ENCODE data around the gene RAB25.

The RAB25 gene

DNA sequence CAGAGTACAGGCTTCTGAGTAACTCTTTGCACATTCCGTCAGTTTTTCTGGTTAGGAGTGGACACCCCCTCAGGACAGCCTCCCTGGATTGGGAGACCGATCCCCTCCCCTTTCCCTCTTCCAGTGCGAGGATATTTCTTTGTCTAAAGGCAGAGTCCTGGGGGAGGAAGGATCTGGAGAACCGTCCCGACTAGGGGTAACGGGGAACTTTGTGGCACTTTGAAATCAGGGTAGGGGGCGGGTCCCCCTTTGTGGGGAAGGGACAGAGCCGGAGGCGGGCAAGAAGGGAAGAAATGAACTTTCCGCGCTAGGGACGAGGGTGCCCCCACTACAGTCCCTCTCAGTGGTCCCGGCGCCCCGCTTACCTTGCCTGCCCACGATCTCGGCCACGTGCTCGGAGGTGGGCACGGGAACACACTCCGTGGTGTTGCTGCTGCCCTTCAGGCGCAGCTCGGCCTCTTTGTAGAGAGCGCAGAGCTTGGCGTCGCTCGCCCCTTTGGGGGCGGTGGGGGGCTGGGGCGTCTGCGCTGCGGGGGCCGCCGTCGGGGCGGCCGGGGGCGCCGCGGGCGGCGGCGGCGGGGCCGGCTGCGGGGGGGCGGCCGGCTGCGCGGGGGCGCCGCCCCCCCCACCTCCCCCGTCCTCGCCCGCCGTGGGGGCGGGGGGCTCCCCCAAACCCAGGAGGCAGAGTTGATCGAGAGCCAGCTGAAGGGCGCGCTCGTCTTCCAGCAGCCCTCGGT, 20.4 kb downstream of the RAB25 start:
- peak in 2 of 3 experiments; percentile 33 to 56 for DNase-seq

DNA sequence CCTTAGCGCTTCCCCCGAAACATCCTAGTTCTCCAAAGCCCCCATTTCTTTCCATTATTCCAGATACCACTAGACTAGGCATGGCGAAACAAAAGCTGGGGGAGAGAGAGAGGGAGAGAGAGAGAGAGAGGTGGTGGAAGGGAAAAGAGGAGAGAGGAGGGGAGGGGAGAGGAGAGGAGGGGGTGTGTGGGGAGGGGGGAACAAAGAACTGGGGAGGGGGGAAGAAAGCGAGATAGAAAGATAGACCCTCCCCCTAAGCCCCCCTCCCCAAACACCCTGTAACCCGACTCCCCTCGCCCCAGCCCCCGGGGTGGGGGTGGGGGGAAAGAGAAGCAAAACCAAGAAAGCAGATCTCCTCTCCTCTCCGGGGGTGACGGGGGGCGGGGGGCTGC, 21.0 kb downstream of the RAB25 start:
- peak in 2 of 3 experiments; percentile 61 to 76 for DNase-seq

DNA sequence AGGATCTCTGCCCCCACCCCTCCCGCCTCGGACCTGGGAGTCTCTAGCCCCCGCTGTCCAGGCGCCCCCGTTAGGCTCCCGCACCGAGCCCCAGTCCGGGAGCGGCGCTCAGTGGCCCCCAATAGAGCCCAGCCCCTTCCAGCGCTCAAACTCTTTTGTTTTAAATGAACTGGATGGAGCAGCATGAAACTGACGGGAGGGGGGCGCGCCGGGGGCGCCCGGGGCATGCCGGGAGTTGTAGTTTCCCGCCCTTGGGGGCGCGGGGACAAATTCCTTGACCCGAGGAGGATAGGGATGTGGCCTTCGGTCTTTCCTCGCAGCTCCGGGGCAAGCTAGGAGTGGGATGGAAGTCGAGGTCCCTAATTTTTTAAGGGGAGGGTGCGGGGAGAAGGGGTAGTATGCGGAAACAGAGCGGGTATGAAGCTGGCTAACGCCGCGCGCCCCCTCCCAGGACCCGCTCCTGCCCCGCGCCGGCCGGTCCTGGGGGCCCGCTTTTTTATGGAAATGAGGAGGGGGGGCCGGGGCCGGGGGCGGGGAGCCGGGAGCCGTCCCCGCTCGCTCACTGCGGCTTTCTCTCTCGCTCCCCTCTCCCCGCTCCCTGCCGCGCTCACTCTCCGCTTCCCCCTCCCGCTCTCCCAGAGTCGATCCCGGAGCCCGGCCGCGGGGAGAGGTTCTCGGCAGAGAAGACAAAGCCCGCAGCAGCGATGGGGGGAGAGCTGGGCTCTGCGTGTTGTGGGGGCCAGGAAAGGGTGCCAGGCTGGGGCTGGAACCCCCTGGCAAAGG, 21.5 kb downstream of the RAB25 start, which contains the start of gene MEX3A:
TSS of gene MEX3A (minus strand) at position 157 of the 783 bp plus-strand sequence. CDS start 467 bp downstream, outside the sequence.
- DNase-seq, result peak; percentile 89 to 94 (median 93)

DNA sequence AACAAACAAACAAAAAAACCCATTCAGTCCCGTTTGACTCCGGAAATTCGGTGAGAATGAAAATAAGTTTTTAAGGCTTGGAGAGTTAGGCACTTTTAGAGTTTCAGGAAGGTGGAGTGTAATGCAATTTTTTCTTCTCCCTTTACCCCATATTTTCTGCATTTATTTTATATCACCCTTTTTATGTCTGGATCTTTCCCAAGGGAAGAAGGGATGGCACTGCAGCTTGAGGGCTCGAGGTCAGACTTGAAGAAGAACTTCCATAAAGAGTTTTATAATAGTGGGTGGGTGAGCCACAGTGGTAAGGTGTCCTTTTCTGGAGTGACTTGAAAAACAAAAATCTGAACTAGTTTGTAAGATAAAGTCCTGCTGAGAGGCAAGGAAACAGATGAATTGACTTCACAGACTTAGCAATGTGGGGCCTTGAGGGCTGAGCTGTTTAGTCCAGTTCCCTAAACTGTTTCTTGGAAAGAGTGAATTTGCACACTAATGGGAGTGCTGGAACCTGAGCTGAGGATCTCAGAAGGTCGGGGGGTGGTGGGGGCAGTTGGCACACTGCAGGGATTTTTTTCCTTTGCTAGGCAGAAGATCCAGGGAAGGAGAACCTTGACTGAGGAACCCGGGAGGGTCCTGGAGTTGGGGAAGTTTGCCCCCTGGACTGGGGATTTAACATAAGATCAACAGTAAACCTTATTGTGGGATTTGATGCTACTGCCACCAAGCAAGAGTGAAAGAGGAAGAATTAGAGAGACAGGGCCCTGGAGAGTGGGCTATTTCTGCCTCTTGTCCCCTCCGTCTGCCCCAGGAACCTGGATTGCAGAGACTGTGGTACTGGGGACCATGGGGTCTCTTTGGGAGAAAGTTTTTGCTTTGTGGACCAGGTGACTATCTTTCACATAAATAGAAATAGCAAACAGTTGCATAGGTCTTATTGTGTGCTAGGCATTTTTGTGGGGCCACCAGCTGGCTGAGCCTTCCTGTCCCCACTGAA, 23.1 kb downstream of the RAB25 start:
- DNase-seq, result no peak

DNA sequence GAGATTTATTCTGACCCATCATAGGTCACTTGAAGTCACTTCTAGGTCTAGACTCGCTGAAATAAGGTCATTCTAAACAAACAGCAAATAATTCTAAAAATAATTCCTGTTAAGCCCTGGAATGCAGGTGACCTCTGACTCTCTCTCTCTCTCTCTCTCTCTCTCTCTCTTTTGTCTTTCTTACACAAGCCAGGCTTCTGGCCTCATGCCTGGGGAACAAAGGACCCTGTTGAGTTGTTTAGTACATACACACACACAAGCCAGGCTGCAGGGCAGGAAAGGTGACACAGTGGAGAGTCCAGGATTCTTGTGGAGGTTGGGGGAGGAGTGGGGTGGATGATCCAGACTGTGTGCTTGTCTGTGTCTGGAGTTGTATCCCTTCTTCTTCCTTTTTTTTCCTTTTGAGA, 25.3 kb downstream of the RAB25 start:
- no peak for DNase-seq

DNA sequence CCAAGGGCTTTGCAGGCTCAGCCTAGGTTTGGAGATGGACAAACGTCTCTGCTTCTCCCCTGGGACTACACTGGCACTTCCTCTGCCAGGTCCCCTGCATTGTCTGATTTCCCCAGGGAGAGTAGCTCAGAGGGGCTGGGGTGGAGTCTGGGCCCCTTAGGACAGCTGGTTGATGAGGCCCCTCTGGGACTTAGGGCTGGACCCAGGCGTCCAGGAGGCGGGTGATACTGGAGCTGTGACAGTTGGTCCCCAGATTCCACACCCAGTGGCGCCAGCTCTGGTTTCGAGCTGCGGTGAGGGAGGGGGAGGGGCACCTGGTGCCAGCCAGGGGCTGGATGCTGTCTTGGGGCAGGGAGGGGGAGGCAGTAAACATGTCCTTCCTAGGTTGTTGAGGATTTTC, 28.7 kb downstream of the RAB25 start:
- no peak for DNase-seq

DNA sequence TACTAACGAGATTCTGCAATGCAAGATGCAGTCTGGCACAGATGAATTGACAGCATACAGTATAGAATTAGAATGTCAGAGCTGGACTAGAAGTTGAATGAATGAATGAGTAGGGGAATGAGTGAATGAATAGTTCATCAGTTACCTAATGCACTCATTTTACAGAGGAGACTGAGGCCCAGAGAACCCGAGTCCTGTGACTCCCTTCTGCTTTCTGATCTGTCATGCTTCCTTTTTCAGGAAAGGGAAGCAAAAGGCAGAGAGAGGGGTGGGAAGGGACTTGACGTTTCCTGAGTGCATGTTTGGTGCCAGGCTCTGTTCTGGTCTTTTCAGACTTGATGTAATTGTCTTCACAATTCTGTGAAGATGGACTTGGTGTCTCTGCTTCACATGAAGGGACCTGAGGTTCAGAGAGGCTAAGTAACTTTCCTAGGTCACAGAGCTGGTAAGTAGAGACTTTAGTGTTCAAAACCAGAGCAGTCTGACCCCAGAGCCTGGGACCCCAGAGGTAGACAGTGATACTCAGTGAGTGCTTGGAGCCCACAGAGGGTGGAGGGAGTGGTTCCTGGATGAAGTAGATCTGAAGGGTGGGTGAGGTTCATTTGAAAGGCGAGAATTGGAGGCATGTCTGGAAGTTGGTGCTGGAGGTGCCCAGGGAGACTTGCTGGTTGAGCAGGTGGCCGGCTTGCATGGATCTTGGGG, 29.3 kb downstream of the RAB25 start:
- DNase-seq, result no peak

DNA sequence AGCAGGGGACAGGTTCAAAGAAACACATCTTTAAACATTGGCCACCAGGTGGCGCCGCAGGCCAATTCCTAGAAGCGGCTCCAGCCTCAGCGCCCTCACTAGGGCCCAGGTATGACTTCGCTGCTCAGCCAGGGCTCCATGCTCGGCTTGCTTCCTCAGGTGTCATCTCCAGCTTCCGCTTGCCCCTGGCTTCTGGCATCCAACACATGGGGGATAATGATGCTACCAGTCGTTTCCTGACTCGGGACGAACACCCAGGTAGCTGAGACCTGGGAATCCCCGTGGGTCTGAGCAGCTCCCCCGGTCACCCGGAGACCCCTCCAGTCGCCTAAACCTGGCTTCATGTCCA, 29.9 kb downstream of the RAB25 start:
- peak; percentile 70 to 96 (median 88) for DNase-seq

DNA sequence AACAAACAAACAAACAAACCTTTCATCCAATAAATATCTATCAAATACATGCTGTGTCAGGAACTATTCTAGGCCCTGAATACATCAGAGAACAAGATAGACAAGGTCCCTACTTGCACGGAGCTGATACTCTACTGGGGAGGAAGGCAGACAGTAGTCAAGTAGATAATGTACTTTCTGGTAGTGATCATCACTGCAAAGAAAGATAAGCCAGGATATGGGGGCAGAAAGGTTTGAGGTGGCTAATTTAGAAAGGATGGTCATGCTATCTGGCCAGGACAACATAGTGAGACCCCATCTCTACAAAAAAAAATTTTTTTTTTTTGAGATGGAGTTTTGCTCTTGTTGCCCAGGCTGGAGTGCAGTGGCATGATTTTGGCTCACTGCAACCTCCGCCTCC, 30.6 kb downstream of the RAB25 start:
- DNase-seq, result no peak

DNA sequence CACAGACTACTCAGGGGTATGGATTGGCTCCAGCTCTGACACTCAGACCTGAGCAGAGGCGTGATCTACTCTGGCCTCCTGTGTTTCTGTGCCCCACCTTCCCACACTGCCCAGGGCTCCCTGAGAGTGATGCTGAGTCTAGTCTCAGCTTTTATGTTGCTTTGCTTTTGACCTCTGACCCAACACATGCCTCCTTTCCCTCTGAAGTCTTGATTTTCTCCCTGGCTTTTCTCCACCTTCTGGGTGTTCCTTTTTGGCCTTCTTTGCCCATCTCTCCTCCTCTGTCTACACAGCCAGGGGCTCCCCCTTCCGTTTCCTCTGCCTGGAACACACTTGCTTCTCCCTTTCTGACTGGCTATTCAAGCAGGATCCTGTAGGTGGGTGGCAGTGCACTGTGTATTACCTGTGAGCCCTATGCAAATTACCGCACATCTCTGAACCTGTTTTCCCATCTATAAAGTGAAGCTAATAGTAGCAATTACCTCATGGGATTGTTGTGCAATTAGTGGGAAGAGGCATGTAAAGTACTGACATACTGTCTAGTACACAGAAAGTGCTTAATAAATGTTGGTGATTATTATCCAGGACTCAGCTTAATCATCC, 35.0 kb downstream of the RAB25 start:
- no peak for DNase-seq

DNA sequence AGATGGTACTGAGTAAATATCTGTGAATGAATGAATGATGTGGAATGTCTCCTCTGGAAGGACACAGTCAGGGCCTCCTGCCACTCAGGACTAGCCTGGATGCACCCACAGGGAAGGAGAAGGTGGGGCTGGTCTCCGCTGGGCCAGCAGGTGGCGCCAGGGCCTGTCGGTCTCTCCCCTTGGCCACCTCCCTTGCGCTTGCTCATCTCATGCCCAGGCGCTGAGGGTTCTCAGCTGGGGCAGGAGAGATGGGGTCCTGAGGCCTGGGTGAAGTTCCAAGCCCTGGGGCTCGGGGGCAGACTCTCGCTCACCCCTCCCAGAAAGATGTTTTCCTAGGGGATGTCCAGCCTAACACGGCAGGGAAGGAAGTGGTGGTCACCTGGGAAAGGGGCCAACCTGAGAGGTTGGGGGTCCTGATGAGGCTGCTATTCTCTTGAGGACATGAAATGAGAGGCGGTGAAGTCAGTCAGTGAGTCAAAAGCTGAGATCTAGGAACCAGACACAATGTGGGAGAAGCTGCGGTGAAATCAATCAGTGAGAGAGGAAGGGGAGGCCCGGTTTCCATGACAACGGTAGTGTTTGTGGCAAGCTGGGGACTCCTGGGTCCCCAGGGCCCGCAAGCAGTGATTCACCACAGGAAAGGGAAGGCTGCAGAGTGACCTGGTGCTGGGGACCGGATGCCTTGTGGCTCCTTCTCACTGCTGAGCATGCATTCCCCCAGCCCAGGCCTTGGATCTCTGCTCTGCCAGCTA, 35.9 kb downstream of the RAB25 start:
- DNase-seq, result peak; percentile 58 to 88 (median 76)

DNA sequence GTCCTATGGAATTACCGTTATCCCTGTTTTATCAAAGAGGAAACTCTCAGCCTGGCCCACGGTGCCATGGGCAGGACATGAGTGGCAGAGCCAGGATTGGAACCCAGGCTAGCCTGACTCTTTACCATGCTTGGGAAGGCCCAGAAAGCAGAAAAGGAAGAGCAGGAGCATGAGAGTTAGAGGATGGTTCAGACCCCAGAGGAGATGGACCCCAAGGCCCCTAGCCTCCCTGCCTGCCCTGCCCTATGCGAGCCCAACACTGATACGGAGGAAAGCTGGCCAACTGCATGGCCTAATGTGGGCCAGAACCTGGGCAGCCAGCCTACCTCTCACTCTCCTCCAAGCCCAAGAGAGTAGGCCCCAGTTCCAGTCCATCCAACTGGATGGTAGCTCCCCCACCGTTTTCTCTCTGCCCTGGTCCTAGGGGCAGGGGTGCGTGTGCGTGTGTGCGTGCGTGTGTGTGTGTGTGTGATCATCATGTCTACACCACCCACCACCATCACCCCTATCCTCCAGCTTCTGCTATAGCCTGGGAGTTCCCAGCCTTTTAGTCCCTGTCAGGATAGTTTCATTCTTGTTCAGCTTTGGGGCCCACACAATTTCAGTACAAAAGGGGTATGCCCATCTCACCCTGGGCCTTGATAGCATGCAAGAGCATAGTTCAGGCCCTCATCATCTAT, 36.7 kb downstream of the RAB25 start:
- DNase-seq, result no peak

DNA sequence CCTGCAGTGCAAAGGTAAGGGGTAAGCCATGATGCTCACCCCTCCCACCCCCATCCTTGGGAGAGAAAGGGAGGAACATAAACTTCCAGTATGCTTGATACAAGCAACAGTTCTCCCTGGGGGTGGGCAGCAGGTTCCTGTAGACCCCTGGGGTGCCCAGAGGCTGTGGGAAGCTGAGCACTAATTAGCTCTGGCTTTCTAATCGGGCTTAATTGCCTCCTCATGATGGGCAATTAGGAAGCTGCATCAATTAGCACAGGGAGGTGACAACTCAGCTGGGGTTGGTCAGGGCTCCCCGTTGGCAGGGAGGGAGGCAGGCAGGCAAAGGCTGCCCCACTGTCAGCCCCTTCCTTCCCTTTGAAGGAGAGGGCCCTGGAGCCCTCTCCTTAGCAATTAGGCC, 37.8 kb downstream of the RAB25 start:
- peak in 2 of 3 experiments; percentile 40 to 71 for DNase-seq

DNA sequence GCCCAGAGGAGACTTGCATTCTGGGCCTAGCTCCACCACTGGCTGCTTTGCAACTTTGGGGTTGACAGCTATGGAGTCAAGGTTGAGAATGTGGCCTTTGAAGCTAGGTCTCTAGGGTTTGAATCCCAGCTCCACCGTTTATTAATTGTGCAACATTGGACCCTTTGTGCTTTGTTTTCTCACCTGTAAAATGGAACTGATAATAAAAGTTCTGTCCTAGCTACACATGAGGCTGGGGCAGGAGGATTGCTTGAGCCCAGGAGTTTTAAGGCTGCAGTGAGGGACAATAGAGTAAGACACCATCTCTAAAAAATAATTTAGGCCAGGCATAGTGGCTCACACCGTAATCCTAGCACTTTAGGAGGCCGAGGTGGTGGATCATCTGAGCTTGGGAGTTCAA, 38.3 kb downstream of the RAB25 start:
- no peak for DNase-seq

DNA sequence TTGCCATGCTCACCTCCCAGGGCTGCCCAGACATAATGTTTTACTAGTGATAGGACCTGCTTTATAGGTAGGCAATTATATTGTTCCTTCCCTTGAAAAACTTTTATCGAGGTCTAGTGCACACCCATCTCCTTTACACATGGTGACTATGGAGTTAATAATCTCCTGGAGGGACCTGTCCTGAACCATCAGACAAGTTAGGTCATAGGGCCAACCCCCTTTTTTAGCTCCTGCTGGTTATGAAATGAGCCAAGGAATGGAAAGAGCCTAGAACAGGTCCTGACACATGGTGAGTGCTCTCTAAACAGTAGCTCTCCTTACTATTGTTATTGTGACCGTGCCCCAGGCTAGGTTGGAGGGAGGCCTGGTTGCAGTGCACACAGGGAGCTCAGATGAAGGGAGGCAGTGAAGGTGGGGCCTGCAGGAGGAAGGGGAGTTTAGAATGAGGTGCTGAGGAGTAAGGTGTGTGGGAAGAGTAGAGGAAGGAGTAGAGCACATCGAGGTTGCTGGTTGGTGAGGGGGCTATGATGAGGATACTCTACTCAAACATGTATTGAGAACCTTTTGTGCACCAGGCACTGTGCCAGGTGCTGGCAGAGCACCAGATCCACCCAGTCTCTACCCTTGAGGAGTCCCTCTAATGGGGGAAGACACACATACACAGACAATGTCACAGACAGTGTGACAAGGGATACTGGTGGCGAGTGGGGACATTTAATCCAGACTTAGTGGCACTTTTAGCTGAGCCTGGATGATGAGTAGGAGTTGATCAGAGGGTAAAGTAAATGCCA, 39.4 kb downstream of the RAB25 start:
- no peak for DNase-seq

DNA sequence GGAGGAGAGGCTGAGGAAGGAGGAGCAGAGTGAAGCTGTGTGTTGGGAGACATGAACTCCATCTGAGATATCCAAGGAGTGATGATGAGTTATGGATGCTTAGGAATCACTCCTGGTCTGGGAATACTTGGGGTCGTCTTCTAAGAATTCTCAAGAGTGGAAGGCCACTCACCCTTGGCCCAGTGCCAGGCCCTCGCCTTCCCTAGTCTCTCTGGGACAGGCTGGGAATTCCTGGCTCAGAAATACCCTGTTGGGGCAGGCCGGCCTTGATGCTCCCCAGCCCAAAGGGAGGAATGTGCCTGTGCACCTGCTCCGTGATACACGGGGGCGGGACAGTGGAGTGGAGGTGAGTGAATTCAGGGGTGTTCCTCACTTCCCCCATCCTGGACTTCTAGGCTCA, 40.9 kb downstream of the RAB25 start:
- DNase-seq, result no peak

DNA sequence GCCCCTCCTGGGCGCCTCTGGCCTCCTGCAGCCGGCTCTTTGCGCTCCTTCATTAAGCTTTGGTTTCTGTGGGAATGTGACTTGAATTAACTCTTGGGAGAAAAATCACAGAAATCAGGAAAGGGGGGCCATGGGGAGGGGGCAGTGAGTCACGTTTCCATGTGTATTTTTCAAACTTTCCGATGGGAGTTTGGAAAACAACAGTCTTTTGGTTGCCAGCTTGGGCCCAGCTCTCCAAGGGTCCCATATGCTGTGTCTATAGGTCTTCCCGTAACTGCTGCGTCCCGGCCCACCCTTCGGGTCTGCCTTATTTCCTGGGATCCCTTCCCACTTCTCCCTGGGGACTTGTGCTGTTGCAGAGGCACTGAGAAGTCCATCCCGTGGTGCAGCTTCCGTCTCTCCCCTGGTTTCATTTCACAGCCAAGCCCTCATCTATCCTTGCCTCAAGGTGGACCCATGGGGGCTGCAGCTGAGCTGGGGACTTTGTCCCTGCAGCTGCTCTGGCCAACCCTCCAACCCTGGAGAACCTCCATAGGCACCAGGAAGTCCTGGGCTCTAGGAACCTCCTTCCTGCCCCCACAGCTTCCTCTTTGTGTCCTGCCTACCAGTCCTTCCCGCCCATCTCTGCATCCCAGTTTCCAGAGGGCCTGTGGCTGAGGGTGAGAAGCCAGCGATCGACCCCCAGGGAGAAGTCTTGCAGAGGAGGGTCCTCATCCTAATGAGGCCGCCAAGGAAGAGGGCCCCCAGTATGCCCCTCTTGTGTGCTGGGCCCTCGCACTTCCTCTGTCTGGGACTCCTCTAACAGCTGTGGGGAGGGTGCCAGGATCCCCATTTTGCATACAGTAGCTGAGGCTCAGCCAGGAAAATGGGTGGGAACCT, 41.9 kb downstream of the RAB25 start:
- no peak for DNase-seq

DNA sequence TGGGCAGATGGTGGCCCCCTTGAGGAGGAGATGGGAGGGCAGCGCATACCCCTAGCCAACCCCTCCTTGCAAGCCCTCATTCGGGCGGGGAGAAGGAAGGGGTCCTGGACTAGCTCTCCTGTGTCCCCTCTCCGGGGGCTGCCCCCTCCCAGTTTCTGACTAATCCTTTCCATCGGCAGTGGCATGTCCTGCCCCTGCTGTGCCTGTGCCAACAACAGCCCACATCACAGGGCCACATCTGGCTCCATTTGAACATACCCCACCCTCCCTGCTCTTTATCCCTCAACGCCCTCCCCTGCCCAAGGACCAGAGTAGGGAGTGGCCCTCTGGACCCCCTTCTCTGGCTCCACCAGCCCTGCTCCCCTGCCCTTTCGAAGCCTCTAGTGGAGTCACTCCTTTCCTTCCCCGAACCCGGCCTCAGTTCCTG, 42.6 kb downstream of the RAB25 start:
- no peak for DNase-seq

Measured in NCI-H1417 (cell line).